ENCODE data around the gene SORBS1. TPM values are rescaled to one million over a fixed set of nuclear protein-coding genes. Genes with fewer than 3 reads are reported as not detected.

Gene SORBS1
- total and polyA plus RNA-seq, 3 donors from 2014 or later = 34.4 to 46.6 (median 38.8) TPM

GRCh38 chr10:95288303-95288702 is 272.9 kb downstream of the SORBS1 start:
- no peak overlapping the region for H3K27ac ChIP-seq
- intact Hi-C loops (cut with DNase I; ENCODE audit: low total_unique reads) = no loop called here
- DNase-seq = no peak

GRCh38 chr10:95287281-95287680 is 273.9 kb downstream of the SORBS1 start:
- Histone ChIP-seq H3K4me1 (no peaks in the 10 kb centered on the region), H3K9me3 (no peaks in the 10 kb centered on the region), H3K27ac (no peak overlapping the region), H3K4me3 (no peak overlapping the region), H3K27me3 (no peaks in the 10 kb centered on the region), H3K36me3 (ENCODE audit: low read depth, missing control alignments) (no peaks in the 10 kb centered on the region)
- no peak for DNase-seq
- TF ChIP-seq CTCF (IDR thresholded peaks at IDR 0.05) = no peak
- no peak for TF ChIP-seq POLR2A (IDR thresholded peaks at IDR 0.05)
- intact Hi-C loops (cut with DNase I; ENCODE audit: low total_unique reads) = no loop called here
- WGBS, 2 donors = 61 to 71% methylated on average over 3 of the region's 3 CpGs

More at GRCh38 chr10:95288303-95288702, 272.9 kb downstream of the SORBS1 start:
- no peaks in the 10 kb centered on the region for H3K27me3 ChIP-seq
- no peak overlapping the region for H3K4me3 ChIP-seq
- no peak for TF ChIP-seq POLR2A (IDR thresholded peaks at IDR 0.05)
- no peak for TF ChIP-seq CTCF (IDR thresholded peaks at IDR 0.05)
- H3K4me1 ChIP-seq = no peaks in the 10 kb centered on the region
- H3K36me3 ChIP-seq (ENCODE audit: low read depth, missing control alignments) = no peaks in the 10 kb centered on the region
- no peaks in the 10 kb centered on the region for H3K9me3 ChIP-seq
- WGBS, 2 donors = 80 to 85% methylated on average over 1 of the region's 1 CpG

GRCh38 chr10:95286707-95287106 is 274.5 kb downstream of the SORBS1 start:
- H3K36me3 ChIP-seq (ENCODE audit: low read depth, missing control alignments) = no peaks in the 10 kb centered on the region
- H3K9me3 ChIP-seq = no peaks in the 10 kb centered on the region
- H3K27me3 ChIP-seq = no peaks in the 10 kb centered on the region
- H3K27ac ChIP-seq = no peak overlapping the region
- no peaks in the 10 kb centered on the region for H3K4me1 ChIP-seq
- 78 to 100% methylated on average over 1 of the region's 1 CpG for WGBS, 2 donors
- no peak overlapping the region for H3K4me3 ChIP-seq
- intact Hi-C loops (cut with DNase I; ENCODE audit: low total_unique reads) = no loop called here
- no peak for TF ChIP-seq POLR2A (IDR thresholded peaks at IDR 0.05)
- TF ChIP-seq CTCF (IDR thresholded peaks at IDR 0.05) = no peak
- no peak for DNase-seq

- H3K27me3 ChIP-seq = no peaks in the 10 kb centered on the region
- no peaks in the 10 kb centered on the region for H3K36me3 ChIP-seq (ENCODE audit: low read depth, missing control alignments)
- no peak overlapping the region for H3K27ac ChIP-seq
- no peaks in the 10 kb centered on the region for H3K9me3 ChIP-seq
- H3K4me1 ChIP-seq = no peaks in the 10 kb centered on the region
- no peak overlapping the region for H3K4me3 ChIP-seq
- intact Hi-C loops (cut with DNase I; ENCODE audit: low total_unique reads) = no loop called here
- TF ChIP-seq POLR2A (IDR thresholded peaks at IDR 0.05) (no peak), CTCF (IDR thresholded peaks at IDR 0.05) (no peak)
- DNase-seq = no peak
- WGBS, 2 donors = 84 to 92% methylated on average over 2 of the region's 2 CpGs
These were observed 275.6 kb downstream of the SORBS1 start for GRCh38 chr10:95285556-95285955.

GRCh38 chr10:95284807-95285206 is 276.4 kb downstream of the SORBS1 start:
- Histone ChIP-seq H3K36me3 (ENCODE audit: low read depth, missing control alignments) (no peaks in the 10 kb centered on the region), H3K4me3 (no peak overlapping the region), H3K9me3 (no peaks in the 10 kb centered on the region), H3K4me1 (no peaks in the 10 kb centered on the region), H3K27ac (no peak overlapping the region), H3K27me3 (no peaks in the 10 kb centered on the region)
- 87 to 89% methylated on average over 3 of the region's 3 CpGs for WGBS, 2 donors
- no peak for DNase-seq
- TF ChIP-seq CTCF (IDR thresholded peaks at IDR 0.05) = no peak
- TF ChIP-seq POLR2A (IDR thresholded peaks at IDR 0.05) = no peak
- intact Hi-C loops (cut with DNase I; ENCODE audit: low total_unique reads) = no loop called here

All from testis (tissue), 3 donors.